ENCODE results near the gene RALB.
"Not testable (repeated sequence)": the region's sequence is repeated elsewhere in the genome, so short reads cannot be mapped to it uniquely, and the experiment has no call there.

Gene RALB

DNA sequence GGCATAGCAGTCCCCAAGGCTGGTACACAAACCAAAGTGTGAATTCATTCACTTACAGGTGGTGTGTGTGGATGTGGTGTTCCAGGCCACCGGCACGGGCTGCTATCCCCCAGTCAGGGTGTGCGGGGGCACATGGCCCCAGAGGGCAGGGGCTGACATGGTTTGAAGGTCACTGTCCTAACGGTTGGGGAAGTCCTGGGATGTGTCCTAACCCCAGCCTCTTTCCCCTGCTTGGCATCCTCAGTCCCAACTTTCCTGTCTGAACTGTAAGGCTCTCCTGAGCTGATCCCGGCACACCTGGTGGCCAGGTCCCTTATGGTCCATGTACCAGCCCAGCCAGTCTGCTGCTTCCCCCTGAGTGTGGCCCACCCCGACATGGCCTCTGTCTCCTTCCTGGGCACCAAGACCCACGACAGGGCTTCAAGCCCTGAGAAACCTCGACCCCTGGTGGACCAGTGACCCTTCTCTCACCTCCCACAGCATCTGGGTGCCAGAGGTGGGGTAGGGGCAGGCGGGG lies 27.0 kb upstream of the RALB start:
- no peak for DNase-seq

DNA sequence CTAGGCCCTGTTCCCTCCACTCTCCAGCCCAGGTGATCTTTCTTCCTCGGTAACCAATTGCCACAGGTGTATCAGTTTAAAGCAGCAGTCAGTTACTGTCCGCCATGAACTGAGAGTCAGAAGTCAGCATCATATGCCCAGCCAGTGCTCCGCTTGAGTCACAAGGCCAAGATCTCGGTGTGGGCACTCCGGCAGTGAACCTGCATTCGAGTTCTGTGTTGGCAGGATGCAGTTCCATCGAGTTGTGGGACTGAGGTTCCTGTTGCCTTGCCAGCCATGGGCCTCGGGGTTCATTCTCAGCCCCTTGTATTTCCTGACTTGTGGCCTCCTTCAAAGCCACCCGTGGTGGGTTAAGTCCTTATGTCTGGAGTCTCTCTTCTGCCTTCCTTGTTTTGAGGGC lies 26.3 kb upstream of the RALB start:
- no peak for DNase-seq

DNA sequence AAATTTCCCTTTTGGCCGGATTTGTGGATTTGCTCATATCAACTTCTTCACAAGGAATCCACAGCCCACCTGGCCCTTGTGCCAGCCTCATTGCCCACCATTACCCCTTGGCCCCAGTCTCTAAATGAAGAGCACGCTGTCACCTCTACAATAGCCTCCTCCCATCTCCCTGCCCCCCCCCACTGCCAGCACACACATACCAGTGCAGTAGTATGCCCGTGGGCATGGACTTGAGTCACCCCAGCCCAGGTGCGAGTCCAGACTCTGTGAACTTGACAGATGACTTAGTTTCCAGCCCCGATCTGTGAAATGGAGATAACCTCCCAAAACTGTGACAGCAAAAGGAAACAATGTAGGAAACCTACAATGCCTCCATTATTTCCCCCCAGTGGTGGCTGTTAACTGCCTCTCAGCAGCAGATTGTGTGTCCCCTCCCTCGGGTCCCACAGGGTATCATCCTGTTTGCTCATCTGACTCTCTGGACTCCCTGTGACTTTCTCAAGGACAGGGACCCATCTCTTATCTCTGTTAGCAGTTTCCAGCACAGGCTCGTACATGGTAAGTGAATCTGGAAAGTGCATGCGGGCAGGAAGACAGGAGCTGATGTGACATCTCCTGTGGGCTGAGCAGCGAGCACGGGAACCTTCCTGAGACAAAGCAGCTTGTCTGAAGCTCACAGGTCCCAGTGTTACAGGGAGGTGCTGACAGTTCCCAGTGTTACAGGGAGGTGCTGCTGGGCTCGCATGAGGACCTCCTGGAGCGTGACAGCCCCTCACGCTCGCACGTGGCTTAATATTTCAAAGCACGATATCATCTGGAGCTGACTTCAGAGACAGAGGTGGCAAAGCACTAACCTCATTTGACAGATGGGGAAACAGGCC lies 25.3 kb upstream of the RALB start:
- peak; percentile 17 for DNase-seq

DNA sequence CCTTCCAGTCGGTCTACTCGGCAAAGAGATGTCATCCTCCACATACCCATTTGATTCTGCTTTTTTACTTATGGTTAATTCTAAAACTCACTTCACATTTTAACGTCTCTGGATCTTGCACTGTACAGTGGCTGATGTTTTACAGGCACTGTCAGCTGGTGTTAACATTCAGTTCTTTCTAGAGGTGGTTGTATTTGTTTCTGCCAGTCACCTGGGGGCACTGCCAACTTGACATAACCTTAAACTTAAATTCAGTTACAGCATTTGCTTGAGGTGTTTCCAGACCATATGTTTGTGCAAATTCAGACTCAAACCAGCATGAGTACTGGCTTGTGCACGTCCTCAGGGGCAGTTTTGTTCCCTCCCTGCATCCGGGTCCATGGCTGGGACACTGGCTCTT lies 24.1 kb upstream of the RALB start:
- DNase-seq = no peak

DNA sequence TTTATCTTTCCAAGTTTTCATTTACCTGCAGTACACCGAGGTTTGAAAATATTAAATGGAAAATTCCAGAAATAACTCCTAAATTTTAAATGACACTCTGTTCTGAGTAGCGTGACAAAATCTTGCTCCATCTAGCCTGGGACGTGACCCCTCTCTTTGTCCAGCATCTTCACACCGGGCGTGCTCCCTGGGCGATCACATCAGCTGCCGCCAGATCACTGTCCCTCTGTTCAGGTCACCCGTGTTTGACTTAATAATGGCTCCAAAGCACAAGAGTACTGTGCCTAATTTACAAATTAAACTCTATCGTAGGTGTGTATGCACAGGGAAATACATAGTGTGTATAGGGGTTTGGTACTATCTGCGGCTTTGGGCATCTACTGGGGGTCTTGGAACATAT lies 23.3 kb upstream of the RALB start:
- no peak for DNase-seq

DNA sequence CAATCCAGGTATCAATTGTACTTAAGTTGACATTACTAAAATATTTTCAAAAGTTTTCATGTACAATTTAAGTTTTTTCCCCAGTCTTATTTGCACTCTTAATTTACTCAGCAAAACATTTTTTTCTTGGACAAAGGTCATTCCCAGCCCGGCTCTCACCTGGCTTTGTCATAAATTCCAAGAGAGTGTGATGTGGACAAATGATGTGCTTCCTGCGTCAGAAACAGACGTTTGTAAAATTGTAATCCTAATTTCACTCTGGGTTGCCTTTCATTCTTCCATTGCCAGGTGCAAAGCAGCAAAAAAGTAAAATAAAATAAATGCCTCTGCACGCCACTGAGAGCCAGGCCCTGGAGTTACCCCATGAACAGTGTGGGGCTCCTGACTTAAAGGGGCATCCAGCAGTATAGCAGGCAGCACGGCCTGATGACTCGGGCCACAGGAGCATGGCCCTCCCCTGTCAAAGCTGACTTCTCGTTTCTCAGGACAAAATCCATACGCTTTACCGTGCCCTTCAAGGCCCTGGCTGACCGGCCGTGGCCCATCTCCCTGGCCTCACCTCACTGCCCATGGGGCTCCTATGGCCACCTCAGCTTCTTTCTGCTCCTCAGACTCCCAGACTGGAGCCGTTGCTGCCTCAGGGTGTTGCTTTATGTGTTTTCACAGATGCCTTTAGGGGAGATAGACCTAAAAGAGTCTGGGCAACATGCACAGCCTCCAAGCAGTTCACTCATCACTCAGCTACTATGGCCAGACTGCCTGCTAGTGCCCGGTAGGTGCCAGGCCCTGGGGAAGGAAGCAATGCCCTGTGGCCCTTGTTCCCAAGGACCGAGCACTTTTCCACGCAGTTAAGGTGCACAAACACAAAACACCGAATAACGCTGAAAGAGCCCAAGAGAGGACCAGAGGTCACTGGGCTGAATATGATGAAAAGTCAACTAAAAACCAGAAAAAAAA lies 21.9 kb upstream of the RALB start:
- DNase-seq = no peak

DNA sequence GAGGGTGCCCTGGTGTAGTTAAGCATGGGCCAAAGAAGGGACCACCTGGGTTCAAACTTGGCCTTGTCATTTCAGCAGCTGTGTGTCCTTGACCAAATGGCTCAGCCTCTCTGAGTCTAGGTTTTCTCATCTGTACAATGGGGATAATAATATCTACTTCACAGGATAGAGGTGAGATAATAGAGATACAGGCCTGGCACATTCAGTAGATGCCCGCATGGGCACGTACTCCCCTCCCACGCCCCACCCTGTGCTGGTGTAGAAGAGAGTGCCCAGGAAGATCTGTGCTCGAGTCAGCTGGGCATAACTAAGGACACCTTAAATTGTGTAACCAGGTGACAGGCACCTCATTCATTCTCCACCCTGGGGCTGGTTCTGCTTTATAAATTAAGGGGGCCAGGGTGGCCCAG lies 21.1 kb upstream of the RALB start:
- DNase-seq = peak; percentile 52

DNA sequence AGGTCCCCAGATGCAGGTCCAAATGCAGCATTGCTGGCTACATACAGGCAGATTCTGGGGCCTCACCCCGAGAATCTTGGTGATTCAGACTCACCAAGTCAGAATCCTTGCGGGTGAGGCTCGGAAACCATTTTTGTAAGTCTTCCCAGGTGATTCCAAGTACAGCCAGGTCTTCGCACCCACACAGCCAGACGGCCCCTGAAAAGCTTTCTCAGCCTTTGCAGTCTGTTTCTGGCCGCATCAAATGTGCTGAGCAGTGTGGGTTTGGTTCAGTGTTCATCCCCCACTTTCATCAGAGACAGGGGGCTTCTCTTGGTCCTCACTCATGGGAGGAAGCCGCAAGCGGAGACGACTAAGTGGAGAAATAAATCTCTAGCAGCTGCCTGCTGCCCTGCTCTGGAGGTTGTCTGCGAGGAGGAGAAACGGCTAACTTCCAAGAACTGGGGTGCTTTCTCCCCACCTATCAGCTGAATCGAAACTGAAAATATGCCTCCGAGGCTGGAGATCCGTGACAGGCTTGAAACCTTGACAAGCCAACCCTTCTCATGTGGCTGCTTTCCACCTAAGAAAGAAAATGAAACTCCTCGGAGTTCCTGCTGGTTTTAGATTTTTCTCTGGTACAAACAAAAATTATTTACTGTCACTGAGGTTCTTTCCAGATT lies 20.5 kb upstream of the RALB start:
- DNase-seq = peak; percentile 73

DNA sequence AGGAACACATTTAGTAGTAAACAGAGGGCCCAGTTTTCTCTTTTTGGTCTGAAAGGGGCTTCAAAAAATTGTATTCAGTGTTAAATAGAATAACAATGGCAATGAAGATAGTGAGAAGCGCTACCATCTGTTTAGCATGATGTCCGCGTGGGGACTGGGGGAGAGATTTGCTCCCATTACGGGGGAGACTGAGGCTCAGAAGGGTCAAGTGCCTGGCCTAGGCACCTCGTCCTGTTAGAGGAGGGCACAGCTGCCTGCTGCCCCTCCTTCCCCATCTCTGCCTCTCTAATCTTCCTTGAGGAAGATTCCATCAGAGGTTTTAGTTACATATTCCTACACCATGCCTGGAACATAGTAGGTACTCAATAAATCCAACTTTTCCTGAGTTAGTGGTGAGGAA lies 19.4 kb upstream of the RALB start:
- no peak for DNase-seq

DNA sequence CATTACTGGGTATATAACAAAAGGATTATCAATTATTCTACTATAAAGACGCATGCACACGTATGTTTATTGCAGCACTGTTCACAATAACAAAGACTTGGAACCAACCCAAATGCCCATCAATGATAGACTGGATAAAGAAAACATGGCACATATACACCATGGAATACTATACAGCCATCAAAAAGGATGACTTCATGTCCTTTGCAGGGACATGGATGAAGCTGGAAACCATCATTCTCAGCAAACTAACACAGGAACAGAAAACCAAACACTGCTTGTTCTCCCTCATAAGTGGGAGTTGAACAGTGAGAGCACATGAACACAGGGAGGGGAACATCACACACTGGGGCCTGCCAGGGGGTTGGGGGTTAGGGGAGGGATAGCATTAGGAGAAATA lies 17.5 kb upstream of the RALB start:
- DNase-seq = not testable (repeated sequence)

DNA sequence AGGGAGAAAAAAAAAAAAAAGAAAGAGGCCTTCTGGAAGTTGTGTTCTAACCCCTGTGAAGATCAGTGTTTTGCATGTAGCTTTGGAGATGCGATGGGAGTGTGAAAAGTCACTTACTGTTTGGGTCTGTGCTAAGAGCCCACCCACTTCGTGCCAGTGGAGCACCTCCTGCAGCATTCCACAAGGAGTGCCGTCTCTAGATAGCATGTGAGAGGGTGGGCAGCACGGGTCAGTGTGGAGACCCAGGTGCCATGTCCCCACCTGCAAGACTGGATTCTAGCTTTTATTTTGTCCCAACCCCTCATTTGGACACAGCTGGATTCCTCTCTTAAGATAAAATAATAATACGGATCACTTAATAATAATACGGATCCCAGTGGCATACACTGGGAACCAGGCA lies 17.0 kb upstream of the RALB start:
- no peak for DNase-seq

DNA sequence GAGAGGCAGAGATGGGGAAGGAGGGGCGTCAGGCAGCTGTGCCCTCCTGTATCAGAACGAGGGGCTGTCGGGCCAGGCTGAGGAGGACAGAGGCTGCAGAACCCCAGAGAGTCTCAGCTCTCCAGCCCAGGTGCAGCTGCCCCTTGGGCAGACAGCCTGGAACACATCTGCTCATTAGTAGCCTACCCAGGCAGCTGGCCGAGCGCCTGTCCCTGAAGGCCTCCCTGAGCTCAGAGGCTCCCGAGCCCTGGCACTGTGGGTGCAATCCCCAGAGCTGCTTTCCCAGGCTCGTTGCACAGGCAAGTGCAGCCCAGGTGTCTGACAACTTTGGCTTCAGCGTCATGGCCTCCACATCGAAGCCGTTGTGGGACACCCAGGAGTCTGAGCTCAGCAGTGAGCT lies 16.3 kb upstream of the RALB start:
- DNase-seq = no peak

DNA sequence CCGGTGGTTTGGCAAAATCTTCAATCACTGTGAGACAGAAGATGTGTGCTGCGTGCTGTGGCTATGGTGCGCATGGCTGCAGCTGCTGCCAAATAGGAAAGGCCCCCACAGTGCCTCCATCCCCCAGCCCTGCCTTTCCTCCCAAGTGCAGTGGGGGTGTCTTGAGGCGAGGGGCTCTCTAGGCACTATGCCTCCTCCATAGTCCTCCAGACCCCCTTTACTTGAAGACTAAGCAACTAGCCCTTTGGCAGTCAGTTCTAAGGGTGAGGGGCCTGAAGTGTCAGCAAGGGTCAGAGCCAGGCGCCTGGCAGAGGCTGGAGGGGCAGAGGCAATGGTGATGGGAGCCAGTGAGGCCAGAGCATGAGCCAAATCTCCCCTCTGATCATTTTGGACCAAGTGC lies 15.9 kb upstream of the RALB start:
- no peak for DNase-seq

DNA sequence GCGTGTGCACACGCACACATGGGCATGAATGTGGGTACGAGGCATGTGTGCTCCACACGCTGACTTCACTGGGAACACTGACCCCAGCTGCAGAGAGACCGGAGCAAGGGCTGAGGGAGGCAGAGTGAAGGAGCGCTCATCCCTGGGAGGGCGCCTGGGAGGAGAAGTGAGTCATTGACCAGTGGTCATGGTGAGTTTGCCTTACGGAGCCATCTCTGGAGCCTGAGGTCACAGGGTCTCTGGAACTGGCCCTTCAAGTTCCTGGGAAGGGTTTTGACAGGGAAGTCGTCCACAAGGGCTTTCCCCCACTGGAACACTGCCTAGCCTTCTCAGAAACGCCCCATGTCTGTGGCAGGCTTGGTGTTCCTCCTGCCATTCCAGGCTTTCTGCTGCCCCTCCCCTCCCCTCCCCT lies 15.2 kb upstream of the RALB start:
- no peak for DNase-seq

DNA sequence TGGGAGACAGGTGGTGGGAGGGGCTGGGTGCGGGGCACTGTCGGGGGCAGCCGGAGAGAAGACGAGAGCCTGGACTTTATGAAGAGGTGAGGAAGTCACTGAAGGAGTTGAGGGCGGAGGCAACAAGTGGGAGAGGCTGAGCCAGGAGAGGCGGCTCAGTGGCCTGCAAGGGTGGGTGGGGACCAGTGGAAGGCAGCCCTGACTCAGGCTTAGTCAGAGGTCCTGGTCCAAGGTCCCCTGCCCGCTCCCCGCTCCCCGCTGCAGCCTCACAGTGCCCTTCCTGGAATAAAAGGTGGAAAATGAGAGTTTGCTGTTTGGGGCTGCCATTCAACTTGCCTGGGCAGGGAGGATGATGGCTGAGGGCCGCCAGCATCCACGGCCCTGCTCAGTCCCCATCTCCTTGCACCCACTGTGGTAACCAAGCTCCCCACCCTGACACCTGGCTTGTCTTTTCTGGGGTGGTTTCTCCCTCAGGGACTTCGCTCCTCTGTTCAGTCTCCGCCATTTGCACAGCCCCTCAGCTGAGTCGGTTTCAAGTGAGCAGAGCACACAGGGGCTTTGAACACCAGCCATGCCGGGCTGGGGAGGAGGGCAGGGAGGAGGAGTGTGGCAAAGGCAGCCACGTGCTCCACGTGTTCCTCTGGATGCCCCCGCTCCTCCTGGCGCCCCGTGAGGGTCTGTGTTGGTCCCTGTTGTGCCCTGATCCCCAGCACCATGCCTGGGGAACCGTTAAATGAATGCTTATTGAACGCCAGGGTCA lies 13.7 kb upstream of the RALB start:
- no peak for DNase-seq

DNA sequence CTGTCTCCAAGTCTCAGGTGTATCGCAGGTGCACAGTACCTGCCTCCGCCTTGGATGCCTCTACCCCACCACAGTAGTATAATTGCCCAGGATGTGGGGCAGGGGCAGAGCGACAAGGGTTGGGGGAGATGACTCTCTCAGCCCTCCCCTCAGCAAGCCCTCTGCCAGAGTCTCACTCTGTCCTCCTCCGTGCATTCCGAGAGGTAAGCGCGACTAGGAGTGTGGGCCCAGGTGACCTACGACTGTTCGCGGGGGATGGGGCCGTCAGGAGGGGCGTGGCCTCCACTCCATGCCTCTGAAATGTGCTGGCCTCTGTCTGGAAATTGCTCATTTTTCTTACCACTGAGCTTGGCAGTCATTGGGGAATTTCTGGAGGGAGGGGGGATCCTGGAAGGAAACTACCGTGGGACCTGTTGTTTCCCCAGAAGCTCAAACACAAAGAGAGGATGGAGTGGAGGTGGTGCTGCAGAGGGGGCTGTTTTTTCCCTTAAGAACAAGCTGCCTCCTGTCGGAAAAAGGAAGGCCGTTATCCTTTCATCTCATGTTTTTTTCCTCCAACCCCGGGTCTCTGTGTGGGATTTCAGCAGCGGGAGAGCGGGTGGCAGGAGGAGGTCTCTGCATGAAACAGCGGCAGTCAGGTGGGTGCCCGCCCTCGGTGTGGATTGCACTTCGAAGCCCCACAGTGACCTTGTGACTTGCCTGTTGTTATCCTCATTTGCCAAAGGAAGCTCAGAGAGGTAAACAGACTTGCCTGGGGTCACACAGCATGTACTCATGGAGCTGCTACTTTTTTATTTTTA lies 13.0 kb upstream of the RALB start:
- no peak for DNase-seq

DNA sequence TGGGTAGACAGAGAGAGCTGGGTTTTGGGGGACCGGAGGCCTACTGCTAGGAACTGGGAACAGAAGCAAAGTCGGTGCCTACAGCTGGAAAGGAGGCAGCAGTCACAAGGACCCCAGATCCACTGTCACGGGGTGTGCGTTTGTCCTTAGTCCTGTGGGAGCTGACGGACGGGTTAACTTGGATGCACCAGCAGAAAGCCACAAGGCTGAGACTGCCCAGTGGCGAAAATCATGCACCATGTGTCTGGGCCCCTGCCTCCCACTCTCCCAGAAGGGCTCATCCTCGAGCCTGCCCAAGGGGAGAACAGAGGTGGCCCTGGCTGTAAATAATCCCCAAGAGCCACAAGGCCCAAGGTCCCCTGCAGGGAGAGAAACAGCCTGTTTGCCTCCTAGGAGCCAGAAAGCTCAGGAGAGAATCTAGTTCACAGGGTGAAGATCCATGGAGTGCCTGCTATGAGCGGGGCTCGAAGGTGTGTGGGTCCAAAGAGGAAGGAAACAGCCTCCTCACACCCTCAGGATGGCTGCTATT lies 11.7 kb upstream of the RALB start:
- DNase-seq = no peak

DNA sequence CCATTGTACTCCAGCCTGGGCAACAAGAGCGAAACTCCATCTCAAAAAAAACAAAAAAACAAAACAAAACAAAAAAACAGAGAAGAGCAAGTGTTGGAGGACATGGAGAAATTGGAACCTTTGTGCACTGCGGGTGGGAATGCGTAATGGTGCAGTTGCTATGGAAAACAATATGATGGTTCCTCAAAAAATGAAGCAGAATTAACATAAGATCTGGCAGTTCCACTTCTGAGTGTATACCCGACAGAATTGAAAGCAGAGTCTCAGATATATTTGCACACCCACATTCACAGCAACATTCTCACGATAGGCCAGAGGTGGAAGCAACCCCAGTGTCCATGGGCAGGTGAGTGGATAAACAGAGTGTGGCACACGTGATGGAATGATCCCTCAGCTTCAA lies 11.0 kb upstream of the RALB start:
- DNase-seq = no peak

DNA sequence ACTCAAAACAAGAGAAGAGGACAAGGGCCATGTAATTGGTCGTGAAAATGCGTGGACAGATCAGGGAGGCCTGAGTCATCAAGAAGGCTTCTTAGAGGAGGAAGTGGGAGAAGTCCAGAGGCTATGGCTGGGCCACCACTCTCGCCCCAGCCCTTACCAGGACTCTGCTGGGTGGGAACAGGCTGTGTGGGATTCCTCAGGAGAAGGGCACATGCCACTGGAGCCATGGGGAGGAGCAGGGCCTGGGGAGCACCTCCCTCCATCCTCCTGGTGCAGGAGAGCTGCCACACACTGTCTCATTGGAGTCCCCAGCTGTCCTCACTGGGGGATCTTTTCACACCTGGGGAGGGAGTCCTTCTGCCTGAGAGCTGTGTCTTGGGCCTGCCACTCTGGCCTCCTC lies 9.4 kb upstream of the RALB start:
- no peak for DNase-seq

DNA sequence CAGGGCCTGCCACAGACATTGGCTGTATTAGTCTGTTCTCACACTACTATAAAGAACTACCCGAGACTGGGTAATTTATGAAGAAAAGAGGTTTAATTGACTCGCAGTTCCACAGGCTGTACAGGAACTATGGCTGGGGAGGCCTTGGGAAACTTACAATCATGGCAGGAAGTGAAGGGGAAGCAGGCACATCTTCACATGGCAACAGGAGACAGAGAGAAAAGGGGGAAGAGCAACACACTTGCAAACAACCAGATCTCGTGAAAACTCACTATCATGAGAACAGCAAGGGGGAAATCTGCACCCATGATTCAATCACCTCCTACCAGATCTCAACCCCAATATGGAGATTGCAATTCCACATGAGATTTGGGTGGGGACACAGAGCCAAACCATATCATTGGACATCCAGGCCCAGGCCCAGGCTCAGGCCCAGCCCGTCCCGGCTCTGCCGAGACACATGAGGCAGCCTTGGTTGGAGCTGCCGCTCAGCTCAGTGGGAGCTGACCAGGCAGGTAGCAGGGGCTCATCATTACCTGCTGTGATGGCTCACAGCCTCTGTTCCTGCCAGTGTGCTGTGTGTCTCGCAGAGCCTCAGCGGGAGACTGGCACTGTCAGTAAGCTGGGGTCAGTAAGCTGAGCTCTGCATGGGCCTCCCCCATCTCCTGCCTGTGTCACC lies 8.6 kb upstream of the RALB start:
- no peak for DNase-seq

Measured in stimulated activated naive CD4-positive, alpha-beta T cell treated with Interleukin-2 at 50 U/mL for 16 hours (primary cell).